Measurements from ENCODE around the gene DHX29. TPM values are rescaled to one million over a fixed set of nuclear protein-coding genes. Genes with fewer than 3 reads are reported as not detected.

DHX29 gene
- total RNA-seq, 1 donor from 2014 or later: 21.1 TPM

DNA sequence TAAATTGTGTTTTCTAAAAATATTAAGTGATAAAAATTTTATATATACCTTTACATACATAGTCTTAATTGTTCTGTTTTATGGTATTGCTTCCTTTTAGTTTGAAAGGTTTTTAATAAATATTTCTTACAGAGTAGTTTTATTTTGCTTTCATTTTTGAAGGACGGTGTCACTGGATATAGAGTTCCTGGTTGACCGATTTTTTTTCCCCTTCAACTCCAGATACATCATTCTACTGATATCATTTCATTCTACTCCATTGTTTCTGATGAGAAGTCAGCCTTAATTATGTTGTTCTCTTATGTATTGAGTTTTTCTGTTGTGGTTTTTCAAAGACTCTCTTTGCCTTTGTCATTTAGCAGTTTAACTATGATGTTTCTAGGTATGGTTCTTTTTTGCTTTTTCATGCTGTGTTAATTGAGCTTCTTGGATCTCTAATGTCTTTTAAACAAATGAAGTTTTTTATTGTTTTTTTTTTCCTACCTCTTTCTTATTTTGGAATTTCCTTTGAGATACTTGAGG, 30.7 kb upstream of the DHX29 start:
- DNase-seq (ENCODE audit: low spot score): no peak
- H3K4me3 Mint-ChIP-seq (ENCODE audit: unreplicated experiment): no peak overlapping the region
- H3K4me1 Mint-ChIP-seq (ENCODE audit: unreplicated experiment): no peaks in the 10 kb centered on the region
- H3K27me3 Mint-ChIP-seq (ENCODE audit: unreplicated experiment): no peaks in the 10 kb centered on the region
- no peak overlapping the region for H3K27ac Mint-ChIP-seq (ENCODE audit: unreplicated experiment)
- H3K36me3 Mint-ChIP-seq (ENCODE audit: low read depth, unreplicated experiment): no peaks in the 10 kb centered on the region
- TF ChIP-seq, protein P1, sequence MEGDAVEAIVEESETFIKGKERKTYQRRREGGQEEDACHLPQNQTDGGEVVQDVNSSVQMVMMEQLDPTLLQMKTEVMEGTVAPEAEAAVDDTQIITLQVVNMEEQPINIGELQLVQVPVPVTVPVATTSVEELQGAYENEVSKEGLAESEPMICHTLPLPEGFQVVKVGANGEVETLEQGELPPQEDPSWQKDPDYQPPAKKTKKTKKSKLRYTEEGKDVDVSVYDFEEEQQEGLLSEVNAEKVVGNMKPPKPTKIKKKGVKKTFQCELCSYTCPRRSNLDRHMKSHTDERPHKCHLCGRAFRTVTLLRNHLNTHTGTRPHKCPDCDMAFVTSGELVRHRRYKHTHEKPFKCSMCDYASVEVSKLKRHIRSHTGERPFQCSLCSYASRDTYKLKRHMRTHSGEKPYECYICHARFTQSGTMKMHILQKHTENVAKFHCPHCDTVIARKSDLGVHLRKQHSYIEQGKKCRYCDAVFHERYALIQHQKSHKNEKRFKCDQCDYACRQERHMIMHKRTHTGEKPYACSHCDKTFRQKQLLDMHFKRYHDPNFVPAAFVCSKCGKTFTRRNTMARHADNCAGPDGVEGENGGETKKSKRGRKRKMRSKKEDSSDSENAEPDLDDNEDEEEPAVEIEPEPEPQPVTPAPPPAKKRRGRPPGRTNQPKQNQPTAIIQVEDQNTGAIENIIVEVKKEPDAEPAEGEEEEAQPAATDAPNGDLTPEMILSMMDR (IDR thresholded peaks at IDR 0.05; ENCODE audit: unreplicated experiment): no peak
- H3K9me3 Mint-ChIP-seq (ENCODE audit: unreplicated experiment): no peaks in the 10 kb centered on the region

GRCh38 chr5:55333811-55334210, 26.3 kb upstream of the DHX29 start:
- Mint-ChIP-seq H3K9me3 (ENCODE audit: unreplicated experiment) (no peaks in the 10 kb centered on the region), H3K36me3 (ENCODE audit: low read depth, unreplicated experiment) (peaks cover 4% of the 10 kb centered on the region), H3K4me3 (ENCODE audit: unreplicated experiment) (no peak overlapping the region), H3K27me3 (ENCODE audit: unreplicated experiment) (no peaks in the 10 kb centered on the region), H3K4me1 (ENCODE audit: unreplicated experiment) (no peaks in the 10 kb centered on the region), H3K27ac (ENCODE audit: unreplicated experiment) (no peak overlapping the region)
- no peak for DNase-seq (ENCODE audit: low spot score)
- TF ChIP-seq, protein P1 (IDR thresholded peaks at IDR 0.05; ENCODE audit: unreplicated experiment): no peak

GRCh38 chr5:55333017-55333416, 25.5 kb upstream of the DHX29 start:
- Mint-ChIP-seq H3K36me3 (ENCODE audit: low read depth, unreplicated experiment) (peaks cover 4% of the 10 kb centered on the region), H3K4me3 (ENCODE audit: unreplicated experiment) (no peak overlapping the region), H3K4me1 (ENCODE audit: unreplicated experiment) (no peaks in the 10 kb centered on the region), H3K27ac (ENCODE audit: unreplicated experiment) (no peak overlapping the region), H3K9me3 (ENCODE audit: unreplicated experiment) (no peaks in the 10 kb centered on the region), H3K27me3 (ENCODE audit: unreplicated experiment) (no peaks in the 10 kb centered on the region)
- no peak for DNase-seq (ENCODE audit: low spot score)
- TF ChIP-seq, protein P1 (IDR thresholded peaks at IDR 0.05; ENCODE audit: unreplicated experiment): no peak

GRCh38 chr5:55331321-55331720, 23.8 kb upstream of the DHX29 start:
- Mint-ChIP-seq H3K4me1 (ENCODE audit: unreplicated experiment) (no peaks in the 10 kb centered on the region), H3K9me3 (ENCODE audit: unreplicated experiment) (no peaks in the 10 kb centered on the region), H3K4me3 (ENCODE audit: unreplicated experiment) (no peak overlapping the region), H3K27me3 (ENCODE audit: unreplicated experiment) (no peaks in the 10 kb centered on the region), H3K36me3 (ENCODE audit: low read depth, unreplicated experiment) (peaks cover 4% of the 10 kb centered on the region), H3K27ac (ENCODE audit: unreplicated experiment) (no peak overlapping the region)
- no peak for DNase-seq (ENCODE audit: low spot score)
- TF ChIP-seq, protein P1 (IDR thresholded peaks at IDR 0.05; ENCODE audit: unreplicated experiment): no peak

DNA sequence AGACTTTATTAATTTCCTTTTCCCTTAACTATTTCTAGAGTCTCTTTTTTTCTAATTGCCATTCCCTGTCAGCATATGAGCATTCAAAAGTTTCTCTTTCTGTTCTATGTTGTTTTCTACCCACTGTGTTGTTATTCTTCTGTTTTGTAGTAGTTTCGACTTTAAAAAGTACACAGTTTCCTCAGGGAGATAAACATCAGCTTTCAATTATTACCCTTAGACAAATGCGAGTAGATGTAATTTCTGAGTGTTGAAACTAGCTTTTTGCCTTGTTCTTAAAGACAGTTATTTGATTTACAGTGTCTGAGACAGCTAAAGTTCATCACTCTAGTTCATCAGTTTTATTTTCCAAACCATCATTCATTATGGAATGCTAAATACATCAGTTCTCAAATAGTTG, 19.8 kb upstream of the DHX29 start:
- Mint-ChIP-seq H3K36me3 (ENCODE audit: low read depth, unreplicated experiment) (peaks cover 10% of the 10 kb centered on the region), H3K4me3 (ENCODE audit: unreplicated experiment) (no peak overlapping the region), H3K9me3 (ENCODE audit: unreplicated experiment) (no peaks in the 10 kb centered on the region), H3K4me1 (ENCODE audit: unreplicated experiment) (no peaks in the 10 kb centered on the region), H3K27me3 (ENCODE audit: unreplicated experiment) (no peaks in the 10 kb centered on the region), H3K27ac (ENCODE audit: unreplicated experiment) (no peak overlapping the region)
- no peak for DNase-seq (ENCODE audit: low spot score)
- TF ChIP-seq, protein P1 (IDR thresholded peaks at IDR 0.05; ENCODE audit: unreplicated experiment): no peak

All from endothelial cell (in vitro differentiated cells).